K562 (cell line): ENCODE data around the gene PCBP3. TPM values are rescaled to one million over a fixed set of nuclear protein-coding genes. Genes with fewer than 3 reads are reported as not detected.
A peak's percentile ranks its signal among the peaks of the same experiment; 100 is the strongest.

Experiments used
- ELF4 ChIP-seq: fragments of 450-650 bp; formaldehyde crosslinking; IDR thresholded peaks from 2 replicates; pipeline ENCODE4 v1.4.0; 2022; ENCODE audit warnings: missing genetic modification characterization
- ETV5 ChIP-seq: sonication (generic); formaldehyde crosslinking; IDR thresholded peaks from 2 replicates; pipeline ENCODE4 v1.4.0; 2020; ENCODE audit warnings: low read depth, mild to moderate bottlenecking, missing genetic modification reagents
- HDAC6 ChIP-seq: IDR thresholded peaks from 2 replicates; pipeline ENCODE4 v1.6.1; 2012; ENCODE audit warnings: low read depth, mild to moderate bottlenecking, control low read depth, inconsistent platforms, low read length, moderate library complexity
- KAT2B ChIP-seq: IDR thresholded peaks from one replicate; pipeline ENCODE4 v1.6.1; 2012; ENCODE audit warnings: low read depth, mild to moderate bottlenecking, control low read depth, inconsistent platforms, low read length, moderate library complexity
- NFIX ChIP-seq: fragments of 250-450 bp; sonication (Bioruptor Pico); IDR thresholded peaks from 2 replicates; pipeline ENCODE4 v1.4.0; 2020; ENCODE audit warnings: low read depth, mild to moderate bottlenecking, moderate library complexity
- NRF1 ChIP-seq, 2 experiments: fragments of 450-650 bp; IDR thresholded peaks in 1 of 2; conservative IDR thresholded peaks in 1 of 2; 2 replicates each; pipeline ENCODE4 v1.6.1; 2014; ENCODE audit warnings: mild to moderate bottlenecking in 2 of 2
- POLR2AphosphoS2 ChIP-seq: IDR thresholded peaks from 2 replicates; pipeline ENCODE4 v1.6.1; 2012; ENCODE audit warnings: low read length, improper control_type of control experiment
- RBBP5 ChIP-seq: fragments of 200-600 bp; sonication (generic); IDR thresholded peaks from 2 replicates; pipeline ENCODE4 v1.6.1; 2012; ENCODE audit warnings: borderline replicate concordance, mild to moderate bottlenecking, low read length, control low read depth, inconsistent platforms; ENCODE audit not compliant: insufficient read depth, poor library complexity, severe bottlenecking
- RFX5 ChIP-seq: IDR thresholded peaks from 2 replicates; pipeline ENCODE4 v1.6.1; 2011; ENCODE audit warnings: low read depth, mild to moderate bottlenecking, improper control_type of control experiment, low read length
- ZFPM2 ChIP-seq: fragments of 250-450 bp; sonication (Bioruptor Pico); IDR thresholded peaks from 2 replicates; pipeline ENCODE4 v1.5.1; 2022; ENCODE audit warnings: mild to moderate bottlenecking
- polyA plus RNA-seq, 8 experiments: library from polyadenylated mRNA; depleted of rRNA in 4 of 8; stranded (reverse) in 5 of 8; unstranded in 3 of 8; fragments of >200 nt; fragmentation: Nextera tagmentation in 2 of 8; fragmentation: Illumina TruSeq in 1 of 8; extraction: Ambion mirVana in 2 of 8; extraction: Trizol in 1 of 8; gene quantifications; 2 replicates each; pipeline versions ENCODE4 v1.2.1 to v1.2.3, GENCODE V29; 2011 to 2014; ENCODE audit warnings: inconsistent platforms in 1 of 8, missing spikeins in 1 of 8
- total RNA-seq, 7 experiments: library from RNA; depleted of rRNA in 6 of 7; stranded (reverse); fragments of >200 nt in 6 of 7; fragmentation: Illumina TruSeq in 2 of 7; extraction: Trizol in 2 of 7; gene quantifications; 2 replicates each; pipeline versions ENCODE4 v1.2.1 to v1.2.3, GENCODE V29; 2011 to 2021; ENCODE audit warnings: low replicate concordance in 1 of 7
- TF ChIP-seq, protein P1 (sequence below), 3 experiments: IDR thresholded peaks in 2 of 3; conservative IDR thresholded peaks in 1 of 3; 2 replicates each; pipeline ENCODE4 v1.5.1; 2011 to 2012; ENCODE audit warnings: low read length in 3 of 3, mild to moderate bottlenecking in 3 of 3, control low read depth in 2 of 3, improper control_type of control experiment in 1 of 3, inconsistent platforms in 1 of 3, low read depth in 1 of 3, mixed read lengths in 1 of 3, moderate library complexity in 1 of 3; ENCODE audit not compliant: insufficient read depth in 2 of 3
- TF ChIP-seq, protein P2 (sequence below): fragments of 450-650 bp; IDR thresholded peaks from 2 replicates; pipeline ENCODE4 v1.6.1; 2016; ENCODE audit warnings: low read depth
- TF ChIP-seq, protein P3 (sequence below): fragments of 450-650 bp; formaldehyde crosslinking; IDR thresholded peaks from 2 replicates; pipeline ENCODE4 v1.4.0; 2020; ENCODE audit warnings: mild to moderate bottlenecking
- TF ChIP-seq, protein P4 (sequence below): sonication (generic); formaldehyde crosslinking; IDR thresholded peaks from 2 replicates; pipeline ENCODE4 v1.8.0; 2022; ENCODE audit warnings: missing genetic modification reagents, mild to moderate bottlenecking, moderate library complexity, borderline replicate concordance

PCBP3 gene
- total and polyA plus RNA-seq, 9 of the 15 experiments (the other 6 are each of a cell fraction or from before 2014, with no cell fraction given), result 0.18 TPM; not detected in 8

DNA sequence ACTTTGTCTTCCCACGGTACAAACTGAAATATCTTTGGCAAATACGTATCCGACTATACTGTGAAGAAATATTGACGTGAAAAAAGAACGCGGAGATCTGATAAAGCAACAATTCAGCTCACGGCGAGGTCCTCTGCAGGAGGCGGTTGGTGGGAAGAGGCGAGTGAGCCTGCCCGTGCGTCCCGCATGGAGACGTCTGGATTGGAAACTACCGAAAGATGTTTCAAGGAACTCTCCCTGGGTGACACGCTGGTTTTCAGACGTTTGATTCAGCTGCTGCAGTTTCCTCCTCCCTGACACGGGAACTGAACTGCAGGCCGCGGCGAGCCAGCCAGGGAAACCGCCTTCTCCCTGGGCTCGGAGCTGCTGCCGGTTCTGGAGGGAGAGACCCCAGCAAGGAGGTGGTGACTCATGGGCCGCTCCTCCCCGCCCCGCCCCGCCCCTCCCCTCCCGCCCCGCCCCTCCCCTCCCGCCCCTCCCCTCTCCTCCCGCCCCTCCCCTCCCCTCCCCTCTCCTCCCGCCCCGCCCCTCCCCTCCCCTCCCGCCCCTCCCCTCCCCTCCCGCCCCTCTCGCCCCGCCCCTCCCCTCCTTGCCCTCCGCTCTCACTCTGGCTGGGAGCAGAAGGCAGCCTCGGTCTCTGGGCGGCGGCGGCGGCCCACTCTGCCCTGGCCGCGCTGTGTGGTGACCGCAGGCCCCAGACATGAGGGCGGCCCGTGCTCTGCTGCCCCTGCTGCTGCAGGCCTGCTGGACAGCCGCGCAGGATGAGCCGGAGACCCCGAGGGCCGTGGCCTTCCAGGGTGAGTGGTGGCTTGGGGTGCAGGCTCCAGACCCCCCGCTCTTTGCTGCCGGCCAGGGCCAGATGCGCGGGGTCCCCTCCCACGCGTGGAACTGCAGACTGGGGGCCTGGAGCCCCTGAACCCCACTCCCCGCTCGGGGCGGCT is 337.9 kb downstream of the PCBP3 start, which contains the start of gene COL6A1 (continued):
- TF ChIP-seq, protein P1, sequence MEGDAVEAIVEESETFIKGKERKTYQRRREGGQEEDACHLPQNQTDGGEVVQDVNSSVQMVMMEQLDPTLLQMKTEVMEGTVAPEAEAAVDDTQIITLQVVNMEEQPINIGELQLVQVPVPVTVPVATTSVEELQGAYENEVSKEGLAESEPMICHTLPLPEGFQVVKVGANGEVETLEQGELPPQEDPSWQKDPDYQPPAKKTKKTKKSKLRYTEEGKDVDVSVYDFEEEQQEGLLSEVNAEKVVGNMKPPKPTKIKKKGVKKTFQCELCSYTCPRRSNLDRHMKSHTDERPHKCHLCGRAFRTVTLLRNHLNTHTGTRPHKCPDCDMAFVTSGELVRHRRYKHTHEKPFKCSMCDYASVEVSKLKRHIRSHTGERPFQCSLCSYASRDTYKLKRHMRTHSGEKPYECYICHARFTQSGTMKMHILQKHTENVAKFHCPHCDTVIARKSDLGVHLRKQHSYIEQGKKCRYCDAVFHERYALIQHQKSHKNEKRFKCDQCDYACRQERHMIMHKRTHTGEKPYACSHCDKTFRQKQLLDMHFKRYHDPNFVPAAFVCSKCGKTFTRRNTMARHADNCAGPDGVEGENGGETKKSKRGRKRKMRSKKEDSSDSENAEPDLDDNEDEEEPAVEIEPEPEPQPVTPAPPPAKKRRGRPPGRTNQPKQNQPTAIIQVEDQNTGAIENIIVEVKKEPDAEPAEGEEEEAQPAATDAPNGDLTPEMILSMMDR (IDR thresholded peaks at IDR 0.05 in 2 of 3, conservative IDR thresholded peaks at IDR 0.05 in 1 of 3; ENCODE audit: insufficient read depth in 2 of 3, low read depth in 1 of 3, low read length in 3 of 3), result no peak
- TF ChIP-seq, protein P2, sequence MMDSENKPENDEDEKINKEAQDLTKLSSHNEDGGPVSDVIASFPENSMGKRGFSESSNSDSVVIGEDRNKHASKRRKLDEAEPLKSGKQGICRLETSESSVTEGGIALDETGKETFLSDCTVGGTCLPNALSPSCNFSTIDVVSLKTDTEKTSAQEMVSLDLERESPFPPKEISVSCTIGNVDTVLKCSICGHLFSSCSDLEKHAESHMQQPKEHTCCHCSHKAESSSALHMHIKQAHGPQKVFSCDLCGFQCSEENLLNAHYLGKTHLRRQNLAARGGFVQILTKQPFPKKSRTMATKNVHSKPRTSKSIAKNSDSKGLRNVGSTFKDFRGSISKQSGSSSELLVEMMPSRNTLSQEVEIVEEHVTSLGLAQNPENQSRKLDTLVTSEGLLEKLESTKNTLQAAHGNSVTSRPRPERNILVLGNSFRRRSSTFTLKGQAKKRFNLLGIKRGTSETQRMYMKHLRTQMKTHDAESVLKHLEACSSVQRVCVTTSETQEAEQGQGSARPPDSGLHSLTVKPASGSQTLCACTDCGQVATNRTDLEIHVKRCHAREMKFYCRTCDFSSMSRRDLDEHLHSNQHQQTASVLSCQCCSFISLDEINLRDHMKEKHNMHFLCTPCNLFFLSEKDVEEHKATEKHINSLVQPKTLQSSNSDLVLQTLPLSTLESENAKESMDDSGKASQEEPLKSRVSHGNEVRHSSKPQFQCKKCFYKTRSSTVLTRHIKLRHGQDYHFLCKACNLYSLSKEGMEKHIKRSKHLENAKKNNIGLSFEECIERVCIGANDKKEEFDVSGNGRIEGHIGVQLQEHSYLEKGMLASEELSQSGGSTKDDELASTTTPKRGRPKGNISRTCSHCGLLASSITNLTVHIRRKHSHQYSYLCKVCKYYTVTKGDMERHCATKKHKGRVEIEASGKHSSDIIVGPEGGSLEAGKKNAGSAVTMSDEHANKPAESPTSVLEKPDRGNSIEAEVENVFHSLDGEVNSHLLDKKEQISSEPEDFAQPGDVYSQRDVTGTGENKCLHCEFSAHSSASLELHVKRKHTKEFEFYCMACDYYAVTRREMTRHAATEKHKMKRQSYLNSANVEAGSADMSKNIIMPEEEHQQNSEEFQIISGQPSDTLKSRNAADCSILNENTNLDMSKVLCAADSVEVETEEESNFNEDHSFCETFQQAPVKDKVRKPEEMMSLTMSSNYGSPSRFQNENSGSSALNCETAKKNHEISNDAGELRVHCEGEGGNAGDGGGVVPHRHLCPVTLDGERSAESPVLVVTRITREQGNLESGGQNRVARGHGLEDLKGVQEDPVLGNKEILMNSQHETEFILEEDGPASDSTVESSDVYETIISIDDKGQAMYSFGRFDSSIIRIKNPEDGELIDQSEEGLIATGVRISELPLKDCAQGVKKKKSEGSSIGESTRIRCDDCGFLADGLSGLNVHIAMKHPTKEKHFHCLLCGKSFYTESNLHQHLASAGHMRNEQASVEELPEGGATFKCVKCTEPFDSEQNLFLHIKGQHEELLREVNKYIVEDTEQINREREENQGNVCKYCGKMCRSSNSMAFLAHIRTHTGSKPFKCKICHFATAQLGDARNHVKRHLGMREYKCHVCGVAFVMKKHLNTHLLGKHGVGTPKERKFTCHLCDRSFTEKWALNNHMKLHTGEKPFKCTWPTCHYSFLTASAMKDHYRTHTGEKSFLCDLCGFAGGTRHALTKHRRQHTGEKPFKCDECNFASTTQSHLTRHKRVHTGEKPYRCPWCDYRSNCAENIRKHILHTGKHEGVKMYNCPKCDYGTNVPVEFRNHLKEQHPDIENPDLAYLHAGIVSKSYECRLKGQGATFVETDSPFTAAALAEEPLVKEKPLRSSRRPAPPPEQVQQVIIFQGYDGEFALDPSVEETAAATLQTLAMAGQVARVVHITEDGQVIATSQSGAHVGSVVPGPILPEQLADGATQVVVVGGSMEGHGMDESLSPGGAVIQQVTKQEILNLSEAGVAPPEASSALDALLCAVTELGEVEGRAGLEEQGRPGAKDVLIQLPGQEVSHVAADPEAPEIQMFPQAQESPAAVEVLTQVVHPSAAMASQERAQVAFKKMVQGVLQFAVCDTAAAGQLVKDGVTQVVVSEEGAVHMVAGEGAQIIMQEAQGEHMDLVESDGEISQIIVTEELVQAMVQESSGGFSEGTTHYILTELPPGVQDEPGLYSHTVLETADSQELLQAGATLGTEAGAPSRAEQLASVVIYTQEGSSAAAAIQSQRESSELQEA, result no peak
- TF ChIP-seq RBBP5 (no peak), ELF4 (CRISPR knock-in tag) (no peak), NRF1 (conservative IDR thresholded peaks at IDR 0.05 in 1 of 2, IDR thresholded peaks at IDR 0.05 in 1 of 2) (peak in 1 of 2 experiments; percentile 25; a peak in 1 of 4 replicates), HDAC6 (no peak), NFIX (CRISPR knock-in tag) (no peak), RFX5 (no peak), ETV5 (CRISPR knock-in tag) (no peak), KAT2B (no peak), POLR2AphosphoS2 (no peak), ZFPM2 (CRISPR knock-in tag) (no peak)
- TF ChIP-seq, protein P3, sequence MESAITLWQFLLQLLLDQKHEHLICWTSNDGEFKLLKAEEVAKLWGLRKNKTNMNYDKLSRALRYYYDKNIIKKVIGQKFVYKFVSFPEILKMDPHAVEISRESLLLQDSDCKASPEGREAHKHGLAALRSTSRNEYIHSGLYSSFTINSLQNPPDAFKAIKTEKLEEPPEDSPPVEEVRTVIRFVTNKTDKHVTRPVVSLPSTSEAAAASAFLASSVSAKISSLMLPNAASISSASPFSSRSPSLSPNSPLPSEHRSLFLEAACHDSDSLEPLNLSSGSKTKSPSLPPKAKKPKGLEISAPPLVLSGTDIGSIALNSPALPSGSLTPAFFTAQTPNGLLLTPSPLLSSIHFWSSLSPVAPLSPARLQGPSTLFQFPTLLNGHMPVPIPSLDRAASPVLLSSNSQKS (CRISPR knock-in tag), result no peak
- TF ChIP-seq, protein P4, sequence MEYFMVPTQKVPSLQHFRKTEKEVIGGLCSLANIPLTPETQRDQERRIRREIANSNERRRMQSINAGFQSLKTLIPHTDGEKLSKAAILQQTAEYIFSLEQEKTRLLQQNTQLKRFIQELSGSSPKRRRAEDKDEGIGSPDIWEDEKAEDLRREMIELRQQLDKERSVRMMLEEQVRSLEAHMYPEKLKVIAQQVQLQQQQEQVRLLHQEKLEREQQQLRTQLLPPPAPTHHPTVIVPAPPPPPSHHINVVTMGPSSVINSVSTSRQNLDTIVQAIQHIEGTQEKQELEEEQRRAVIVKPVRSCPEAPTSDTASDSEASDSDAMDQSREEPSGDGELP, result peak; percentile 67; the same call in 1 of the 2 replicates
